GM12891 (cell line): ENCODE measurements around the gene RGS16.

Source experiments
- POLR2A ChIP-seq: IDR thresholded peaks from 2 replicates; pipeline ENCODE4 v1.6.1; 2011; ENCODE audit warnings: low read depth, low read length, control low read depth
- POLR2AphosphoS5 ChIP-seq: IDR thresholded peaks from 2 replicates; pipeline ENCODE4 v1.6.1; 2011; ENCODE audit warnings: low read depth, low read length, control low read depth
- TAF1 ChIP-seq: IDR thresholded peaks from 2 replicates; pipeline ENCODE4 v1.6.1; 2011; ENCODE audit warnings: low read depth, low read length, control low read depth

GRCh38 chr1:182607566-182607965 is 3.4 kb upstream of the RGS16 start:
- TF ChIP-seq POLR2AphosphoS5 (no peak), TAF1 (no peak), POLR2A (no peak)
